GM18498 (cell line): ENCODE results near the gene AS3MT.
"Not testable (repeated sequence)": the region's sequence is repeated elsewhere in the genome, so short reads cannot be mapped to it uniquely, and the experiment has no call there.

Experiments used
- ATAC-seq: cut with Tn5 transposase; IDR thresholded peaks from one replicate; pipeline ENCODE4 v1.9.1; 2021; ENCODE audit warnings: mild to moderate bottlenecking, moderate library complexity; ENCODE audit not compliant: unreplicated experiment

The AS3MT gene

GRCh38 chr10:102869258-102870198, at the start of gene AS3MT:
Gene AS3MT, plus strand, starts transcription at chr10:102869470. Its CDS starts 123 bp downstream, at chr10:102869593.
- peak; percentile 57 for ATAC-seq

GRCh38 chr10:102820008-102820407, 49.3 kb upstream of the AS3MT start:
- not testable (repeated sequence) for ATAC-seq

- no peak for ATAC-seq
Observed at GRCh38 chr10:102822222-102822621, 47.0 kb upstream of the AS3MT start.

GRCh38 chr10:102824664-102825063, 44.6 kb upstream of the AS3MT start:
- ATAC-seq: no peak

- ATAC-seq: no peak
Observed at GRCh38 chr10:102826148-102826796, 43.0 kb upstream of the AS3MT start.

- no peak for ATAC-seq
Observed at GRCh38 chr10:102827597-102827975, 41.7 kb upstream of the AS3MT start.

- no peak for ATAC-seq
Observed at GRCh38 chr10:102831322-102832071, 37.8 kb upstream of the AS3MT start.

- ATAC-seq: no peak
Observed at GRCh38 chr10:102832248-102832647, 37.0 kb upstream of the AS3MT start.

- no peak for ATAC-seq
Observed at GRCh38 chr10:102832987-102833386, 36.3 kb upstream of the AS3MT start.

GRCh38 chr10:102834143-102834542, 35.1 kb upstream of the AS3MT start:
- ATAC-seq: no peak

- ATAC-seq: peak; percentile 62
Observed at GRCh38 chr10:102835007-102835482, 34.2 kb upstream of the AS3MT start.

- no peak for ATAC-seq
Observed at GRCh38 chr10:102837230-102837721, 32.0 kb upstream of the AS3MT start, which contains the start of gene CYP17A1. Gene CYP17A1, minus strand, starts transcription at chr10:102837413. Its CDS starts 52 bp downstream, at chr10:102837361.

GRCh38 chr10:102838276-102838927, 30.9 kb upstream of the AS3MT start:
- ATAC-seq: not testable (repeated sequence)

- ATAC-seq: no peak
Observed at GRCh38 chr10:102841827-102842345, 27.4 kb upstream of the AS3MT start.

- not testable (repeated sequence) for ATAC-seq
Observed at GRCh38 chr10:102843139-102843538, 26.1 kb upstream of the AS3MT start.

- not testable (repeated sequence) for ATAC-seq
Observed at GRCh38 chr10:102844190-102844776, 25.0 kb upstream of the AS3MT start.

GRCh38 chr10:102845352-102845902, 23.8 kb upstream of the AS3MT start:
- no peak for ATAC-seq

GRCh38 chr10:102850025-102850518, 19.2 kb upstream of the AS3MT start:
- no peak for ATAC-seq

GRCh38 chr10:102853237-102853636, 16.0 kb upstream of the AS3MT start:
- ATAC-seq: not testable (repeated sequence)
